HEK293 (cell line): Measurements from ENCODE around the gene DDX10.

Source experiments
- CTCF ChIA-PET: fragments of 350-600 bp; formaldehyde crosslinking; extraction: SDS; loops from one replicate; lab custom pipeline; 2021; ENCODE audit warnings: antibody characterized with exemption; lab: Yijun Ruan, JAX
- POLR2A ChIA-PET: fragments of 300-600 bp; formaldehyde crosslinking; extraction: SDS; loops from one replicate; lab custom pipeline; 2020; ENCODE audit warnings: antibody characterized with exemption, inconsistent platforms; lab: Yijun Ruan, JAX
- H3K27ac ChIP-seq: fragments of 200-500 bp; sonication (Bioruptor generic); 2 replicates; pipeline ENCODE4 v1.5.1; 2014; ENCODE audit warnings: low read depth, low read length, control low read depth, inconsistent platforms; ENCODE audit errors: extremely low read depth
- H3K36me3 ChIP-seq, 2 experiments: fragments of 200-500 bp in 1 of 2; sonication (Bioruptor generic) in 1 of 2; 1 replicate in 1 of 2; 2 replicates in 1 of 2; pipeline ENCODE4 v1.5.1; 2014 to 2017; ENCODE audit warnings: inconsistent platforms in 2 of 2, low read length in 2 of 2; ENCODE audit not compliant: control insufficient read depth in 2 of 2, insufficient read depth in 1 of 2
- H3K4me1 ChIP-seq: fragments of 200-500 bp; sonication (Bioruptor generic); 2 replicates; pipeline ENCODE4 v1.5.1; 2014; ENCODE audit warnings: mild to moderate bottlenecking, low read length, inconsistent platforms; ENCODE audit not compliant: control insufficient read depth, insufficient read depth
- H3K4me3 ChIP-seq: 2 replicates; pipeline ENCODE4 v1.5.1; 2011; ENCODE audit warnings: low read depth, mild to moderate bottlenecking, control low read depth, low read length, moderate library complexity
- H3K9me3 ChIP-seq: fragments of 200-500 bp; sonication (Bioruptor generic); 2 replicates; pipeline ENCODE4 v1.5.1; 2014; ENCODE audit warnings: low read depth, low read length, inconsistent platforms; ENCODE audit not compliant: control insufficient read depth, insufficient read depth
- KLF7 ChIP-seq: fragments of 450-650 bp; formaldehyde crosslinking; IDR thresholded peaks from 2 replicates; pipeline ENCODE4 v1.5.1; 2016; ENCODE audit warnings: missing biosample characterization, missing genetic modification characterization, borderline replicate concordance
- SP7 ChIP-seq: fragments of 450-650 bp; formaldehyde crosslinking; IDR thresholded peaks from 2 replicates; pipeline ENCODE4 v1.5.1; 2016; ENCODE audit warnings: missing biosample characterization, missing genetic modification characterization
- ZBTB1 ChIP-seq: fragments of 450-650 bp; formaldehyde crosslinking; IDR thresholded peaks from 2 replicates; pipeline ENCODE4 v1.5.1; 2016; ENCODE audit warnings: missing biosample characterization, missing genetic modification characterization
- ZBTB17 ChIP-seq: fragments of 450-650 bp; formaldehyde crosslinking; IDR thresholded peaks from 2 replicates; pipeline ENCODE4 v1.5.1; 2016; ENCODE audit warnings: missing biosample characterization, missing genetic modification characterization
- ZFP41 ChIP-seq: fragments of 450-650 bp; formaldehyde crosslinking; IDR thresholded peaks from 2 replicates; pipeline ENCODE4 v1.5.1; 2016; ENCODE audit warnings: missing biosample characterization, missing genetic modification characterization, borderline replicate concordance
- ZFP69B ChIP-seq: fragments of 450-650 bp; formaldehyde crosslinking; IDR thresholded peaks from 2 replicates; pipeline ENCODE4 v1.5.1; 2016; ENCODE audit warnings: missing biosample characterization, missing genetic modification characterization
- ZNF19 ChIP-seq: fragments of 450-650 bp; formaldehyde crosslinking; IDR thresholded peaks from 2 replicates; pipeline ENCODE4; 2016; ENCODE audit warnings: missing biosample characterization, missing genetic modification characterization, low read depth
- ZNF311 ChIP-seq: fragments of 450-650 bp; formaldehyde crosslinking; IDR thresholded peaks from 2 replicates; pipeline ENCODE4 v1.5.1; 2017; ENCODE audit warnings: missing biosample characterization, missing genetic modification characterization, borderline replicate concordance
- ZNF514 ChIP-seq: fragments of 450-650 bp; formaldehyde crosslinking; IDR thresholded peaks from 2 replicates; pipeline ENCODE4 v1.5.1; 2016; ENCODE audit warnings: missing biosample characterization, missing genetic modification characterization
- ZNF560 ChIP-seq: fragments of 450-650 bp; formaldehyde crosslinking; IDR thresholded peaks from 2 replicates; pipeline ENCODE4 v1.5.1; 2017; ENCODE audit warnings: missing biosample characterization, missing genetic modification characterization, borderline replicate concordance
- ZNF585B ChIP-seq: fragments of 450-650 bp; formaldehyde crosslinking; IDR thresholded peaks from 2 replicates; pipeline ENCODE4 v1.5.1; 2016; ENCODE audit warnings: missing biosample characterization, missing genetic modification characterization
- ZNF707 ChIP-seq: fragments of 450-650 bp; formaldehyde crosslinking; IDR thresholded peaks from 2 replicates; pipeline ENCODE4 v1.5.1; 2016; ENCODE audit warnings: missing biosample characterization, missing genetic modification characterization
- ZNF776 ChIP-seq: fragments of 450-650 bp; formaldehyde crosslinking; IDR thresholded peaks from 2 replicates; pipeline ENCODE4 v1.5.0; 2017; ENCODE audit warnings: missing biosample characterization, missing genetic modification characterization, borderline replicate concordance
- TF ChIP-seq, protein P1 (sequence below): fragments of 450-650 bp; formaldehyde crosslinking; IDR thresholded peaks from 2 replicates; pipeline ENCODE4 v1.5.1; 2017; ENCODE audit warnings: missing biosample characterization, missing genetic modification characterization
- TF ChIP-seq, protein P2 (sequence below): fragments of 450-650 bp; formaldehyde crosslinking; IDR thresholded peaks from 2 replicates; pipeline ENCODE4 v1.5.1; 2016; ENCODE audit warnings: missing biosample characterization, missing genetic modification characterization, borderline replicate concordance
- TF ChIP-seq, protein P3 (sequence below): sonication (generic); formaldehyde crosslinking; IDR thresholded peaks from 2 replicates; pipeline ENCODE4 v1.8.1; 2022; ENCODE audit warnings: mild to moderate bottlenecking, moderate library complexity, missing genetic modification reagents
- TF ChIP-seq, protein P4 (sequence below): fragments of 450-650 bp; formaldehyde crosslinking; IDR thresholded peaks from 2 replicates; pipeline ENCODE4; 2016; ENCODE audit warnings: missing biosample characterization, missing genetic modification characterization
- TF ChIP-seq, protein P5 (sequence below): fragments of 450-650 bp; formaldehyde crosslinking; IDR thresholded peaks from 2 replicates; pipeline ENCODE4 v1.5.1; 2016; ENCODE audit warnings: missing biosample characterization, missing genetic modification characterization, borderline replicate concordance
- TF ChIP-seq, protein P6 (sequence below): fragments of 450-650 bp; formaldehyde crosslinking; IDR thresholded peaks from 2 replicates; pipeline ENCODE4 v1.5.1; 2016; ENCODE audit warnings: missing biosample characterization, missing genetic modification characterization

DDX10 gene

DNA sequence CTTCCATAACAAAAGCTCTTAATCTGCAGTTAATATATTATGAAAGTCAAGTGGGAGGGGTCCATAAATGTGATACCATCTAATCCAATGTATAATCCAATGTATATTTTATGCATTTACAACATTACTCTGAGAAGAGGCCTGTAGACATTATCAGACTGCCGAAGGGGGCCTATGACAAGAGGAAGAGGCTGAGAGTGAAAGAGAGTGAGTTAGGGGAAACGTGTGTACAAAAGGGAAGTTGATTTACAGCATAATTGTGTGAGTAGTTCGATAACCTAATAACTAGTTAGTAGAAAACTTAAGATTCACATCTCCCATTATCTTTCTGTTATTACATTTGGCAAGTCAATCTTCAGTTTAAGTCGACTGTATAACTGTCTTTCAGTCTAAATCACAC lies 86.6 kb downstream of the DDX10 start:
- Histone ChIP-seq H3K27ac (no peak overlapping the region), H3K4me3 (no peak overlapping the region), H3K9me3 (no peaks in the 10 kb centered on the region), H3K36me3 (no peaks in the 10 kb centered on the region), H3K4me1 (0 out of 2 replicates have a peak, but pooled peaks cover 2% of the 10 kb centered on the region)
- ChIA-PET CTCF (interaction anchor here (1.6 kb wide), 1 partner anchor 16 kb away, joined by 4 read pairs; no protein-coding TSS in a partner anchor), POLR2A (no interaction called here)
- TF ChIP-seq ZNF311 (tag by site-specific recombination) (no peak), ZFP41 (no peak), ZBTB17 (no peak), ZNF707 (no peak), ZNF585B (no peak), ZNF19 (no peak), ZFP69B (no peak), SP7 (no peak), ZNF514 (tag by site-specific recombination) (no peak), ZNF776 (tag by site-specific recombination) (no peak), ZBTB1 (tag by site-specific recombination) (no peak), ZNF560 (tag by site-specific recombination) (no peak), KLF7 (no peak)
- TF ChIP-seq, protein P1, sequence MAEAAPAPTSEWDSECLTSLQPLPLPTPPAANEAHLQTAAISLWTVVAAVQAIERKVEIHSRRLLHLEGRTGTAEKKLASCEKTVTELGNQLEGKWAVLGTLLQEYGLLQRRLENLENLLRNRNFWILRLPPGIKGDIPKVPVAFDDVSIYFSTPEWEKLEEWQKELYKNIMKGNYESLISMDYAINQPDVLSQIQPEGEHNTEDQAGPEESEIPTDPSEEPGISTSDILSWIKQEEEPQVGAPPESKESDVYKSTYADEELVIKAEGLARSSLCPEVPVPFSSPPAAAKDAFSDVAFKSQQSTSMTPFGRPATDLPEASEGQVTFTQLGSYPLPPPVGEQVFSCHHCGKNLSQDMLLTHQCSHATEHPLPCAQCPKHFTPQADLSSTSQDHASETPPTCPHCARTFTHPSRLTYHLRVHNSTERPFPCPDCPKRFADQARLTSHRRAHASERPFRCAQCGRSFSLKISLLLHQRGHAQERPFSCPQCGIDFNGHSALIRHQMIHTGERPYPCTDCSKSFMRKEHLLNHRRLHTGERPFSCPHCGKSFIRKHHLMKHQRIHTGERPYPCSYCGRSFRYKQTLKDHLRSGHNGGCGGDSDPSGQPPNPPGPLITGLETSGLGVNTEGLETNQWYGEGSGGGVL (tag by site-specific recombination), result no peak
- TF ChIP-seq, protein P2, sequence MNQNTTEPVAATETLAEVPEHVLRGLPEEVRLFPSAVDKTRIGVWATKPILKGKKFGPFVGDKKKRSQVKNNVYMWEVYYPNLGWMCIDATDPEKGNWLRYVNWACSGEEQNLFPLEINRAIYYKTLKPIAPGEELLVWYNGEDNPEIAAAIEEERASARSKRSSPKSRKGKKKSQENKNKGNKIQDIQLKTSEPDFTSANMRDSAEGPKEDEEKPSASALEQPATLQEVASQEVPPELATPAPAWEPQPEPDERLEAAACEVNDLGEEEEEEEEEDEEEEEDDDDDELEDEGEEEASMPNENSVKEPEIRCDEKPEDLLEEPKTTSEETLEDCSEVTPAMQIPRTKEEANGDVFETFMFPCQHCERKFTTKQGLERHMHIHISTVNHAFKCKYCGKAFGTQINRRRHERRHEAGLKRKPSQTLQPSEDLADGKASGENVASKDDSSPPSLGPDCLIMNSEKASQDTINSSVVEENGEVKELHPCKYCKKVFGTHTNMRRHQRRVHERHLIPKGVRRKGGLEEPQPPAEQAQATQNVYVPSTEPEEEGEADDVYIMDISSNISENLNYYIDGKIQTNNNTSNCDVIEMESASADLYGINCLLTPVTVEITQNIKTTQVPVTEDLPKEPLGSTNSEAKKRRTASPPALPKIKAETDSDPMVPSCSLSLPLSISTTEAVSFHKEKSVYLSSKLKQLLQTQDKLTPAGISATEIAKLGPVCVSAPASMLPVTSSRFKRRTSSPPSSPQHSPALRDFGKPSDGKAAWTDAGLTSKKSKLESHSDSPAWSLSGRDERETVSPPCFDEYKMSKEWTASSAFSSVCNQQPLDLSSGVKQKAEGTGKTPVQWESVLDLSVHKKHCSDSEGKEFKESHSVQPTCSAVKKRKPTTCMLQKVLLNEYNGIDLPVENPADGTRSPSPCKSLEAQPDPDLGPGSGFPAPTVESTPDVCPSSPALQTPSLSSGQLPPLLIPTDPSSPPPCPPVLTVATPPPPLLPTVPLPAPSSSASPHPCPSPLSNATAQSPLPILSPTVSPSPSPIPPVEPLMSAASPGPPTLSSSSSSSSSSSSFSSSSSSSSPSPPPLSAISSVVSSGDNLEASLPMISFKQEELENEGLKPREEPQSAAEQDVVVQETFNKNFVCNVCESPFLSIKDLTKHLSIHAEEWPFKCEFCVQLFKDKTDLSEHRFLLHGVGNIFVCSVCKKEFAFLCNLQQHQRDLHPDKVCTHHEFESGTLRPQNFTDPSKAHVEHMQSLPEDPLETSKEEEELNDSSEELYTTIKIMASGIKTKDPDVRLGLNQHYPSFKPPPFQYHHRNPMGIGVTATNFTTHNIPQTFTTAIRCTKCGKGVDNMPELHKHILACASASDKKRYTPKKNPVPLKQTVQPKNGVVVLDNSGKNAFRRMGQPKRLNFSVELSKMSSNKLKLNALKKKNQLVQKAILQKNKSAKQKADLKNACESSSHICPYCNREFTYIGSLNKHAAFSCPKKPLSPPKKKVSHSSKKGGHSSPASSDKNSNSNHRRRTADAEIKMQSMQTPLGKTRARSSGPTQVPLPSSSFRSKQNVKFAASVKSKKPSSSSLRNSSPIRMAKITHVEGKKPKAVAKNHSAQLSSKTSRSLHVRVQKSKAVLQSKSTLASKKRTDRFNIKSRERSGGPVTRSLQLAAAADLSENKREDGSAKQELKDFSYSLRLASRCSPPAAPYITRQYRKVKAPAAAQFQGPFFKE, result no peak
- TF ChIP-seq, protein P3, sequence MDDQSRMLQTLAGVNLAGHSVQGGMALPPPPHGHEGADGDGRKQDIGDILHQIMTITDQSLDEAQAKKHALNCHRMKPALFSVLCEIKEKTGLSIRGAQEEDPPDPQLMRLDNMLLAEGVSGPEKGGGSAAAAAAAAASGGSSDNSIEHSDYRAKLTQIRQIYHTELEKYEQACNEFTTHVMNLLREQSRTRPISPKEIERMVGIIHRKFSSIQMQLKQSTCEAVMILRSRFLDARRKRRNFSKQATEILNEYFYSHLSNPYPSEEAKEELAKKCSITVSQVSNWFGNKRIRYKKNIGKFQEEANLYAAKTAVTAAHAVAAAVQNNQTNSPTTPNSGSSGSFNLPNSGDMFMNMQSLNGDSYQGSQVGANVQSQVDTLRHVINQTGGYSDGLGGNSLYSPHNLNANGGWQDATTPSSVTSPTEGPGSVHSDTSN, result no peak
- TF ChIP-seq, protein P4, sequence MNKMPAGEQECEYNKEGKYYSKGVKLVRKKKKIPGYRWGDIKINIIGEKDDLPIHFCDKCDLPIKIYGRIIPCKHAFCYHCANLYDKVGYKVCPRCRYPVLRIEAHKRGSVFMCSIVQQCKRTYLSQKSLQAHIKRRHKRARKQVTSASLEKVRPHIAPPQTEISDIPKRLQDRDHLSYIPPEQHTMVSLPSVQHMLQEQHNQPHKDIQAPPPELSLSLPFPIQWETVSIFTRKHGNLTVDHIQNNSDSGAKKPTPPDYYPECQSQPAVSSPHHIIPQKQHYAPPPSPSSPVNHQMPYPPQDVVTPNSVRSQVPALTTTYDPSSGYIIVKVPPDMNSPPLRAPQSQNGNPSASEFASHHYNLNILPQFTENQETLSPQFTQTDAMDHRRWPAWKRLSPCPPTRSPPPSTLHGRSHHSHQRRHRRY (tag by site-specific recombination), result no peak
- TF ChIP-seq, protein P5, sequence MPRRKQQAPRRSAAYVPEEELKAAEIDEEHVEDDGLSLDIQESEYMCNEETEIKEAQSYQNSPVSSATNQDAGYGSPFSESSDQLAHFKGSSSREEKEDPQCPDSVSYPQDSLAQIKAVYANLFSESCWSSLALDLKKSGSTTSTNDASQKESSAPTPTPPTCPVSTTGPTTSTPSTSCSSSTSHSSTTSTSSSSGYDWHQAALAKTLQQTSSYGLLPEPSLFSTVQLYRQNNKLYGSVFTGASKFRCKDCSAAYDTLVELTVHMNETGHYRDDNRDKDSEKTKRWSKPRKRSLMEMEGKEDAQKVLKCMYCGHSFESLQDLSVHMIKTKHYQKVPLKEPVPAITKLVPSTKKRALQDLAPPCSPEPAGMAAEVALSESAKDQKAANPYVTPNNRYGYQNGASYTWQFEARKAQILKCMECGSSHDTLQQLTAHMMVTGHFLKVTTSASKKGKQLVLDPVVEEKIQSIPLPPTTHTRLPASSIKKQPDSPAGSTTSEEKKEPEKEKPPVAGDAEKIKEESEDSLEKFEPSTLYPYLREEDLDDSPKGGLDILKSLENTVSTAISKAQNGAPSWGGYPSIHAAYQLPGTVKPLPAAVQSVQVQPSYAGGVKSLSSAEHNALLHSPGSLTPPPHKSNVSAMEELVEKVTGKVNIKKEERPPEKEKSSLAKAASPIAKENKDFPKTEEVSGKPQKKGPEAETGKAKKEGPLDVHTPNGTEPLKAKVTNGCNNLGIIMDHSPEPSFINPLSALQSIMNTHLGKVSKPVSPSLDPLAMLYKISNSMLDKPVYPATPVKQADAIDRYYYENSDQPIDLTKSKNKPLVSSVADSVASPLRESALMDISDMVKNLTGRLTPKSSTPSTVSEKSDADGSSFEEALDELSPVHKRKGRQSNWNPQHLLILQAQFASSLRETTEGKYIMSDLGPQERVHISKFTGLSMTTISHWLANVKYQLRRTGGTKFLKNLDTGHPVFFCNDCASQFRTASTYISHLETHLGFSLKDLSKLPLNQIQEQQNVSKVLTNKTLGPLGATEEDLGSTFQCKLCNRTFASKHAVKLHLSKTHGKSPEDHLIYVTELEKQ, result no peak
- TF ChIP-seq, protein P6, sequence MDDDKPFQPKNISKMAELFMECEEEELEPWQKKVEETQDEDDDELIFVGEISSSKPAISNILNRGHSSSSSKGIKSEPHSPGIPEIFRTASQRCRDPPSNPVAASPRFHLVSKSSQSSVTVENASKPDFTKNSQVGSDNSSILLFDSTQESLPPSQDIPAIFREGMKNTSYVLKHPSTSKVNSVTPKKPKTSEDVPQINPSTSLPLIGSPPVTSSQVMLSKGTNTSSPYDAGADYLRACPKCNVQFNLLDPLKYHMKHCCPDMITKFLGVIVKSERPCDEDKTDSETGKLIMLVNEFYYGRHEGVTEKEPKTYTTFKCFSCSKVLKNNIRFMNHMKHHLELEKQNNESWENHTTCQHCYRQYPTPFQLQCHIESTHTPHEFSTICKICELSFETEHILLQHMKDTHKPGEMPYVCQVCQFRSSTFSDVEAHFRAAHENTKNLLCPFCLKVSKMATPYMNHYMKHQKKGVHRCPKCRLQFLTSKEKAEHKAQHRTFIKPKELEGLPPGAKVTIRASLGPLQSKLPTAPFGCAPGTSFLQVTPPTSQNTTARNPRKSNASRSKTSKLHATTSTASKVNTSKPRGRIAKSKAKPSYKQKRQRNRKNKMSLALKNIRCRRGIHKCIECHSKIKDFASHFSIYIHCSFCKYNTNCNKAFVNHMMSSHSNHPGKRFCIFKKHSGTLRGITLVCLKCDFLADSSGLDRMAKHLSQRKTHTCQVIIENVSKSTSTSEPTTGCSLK (tag by site-specific recombination), result no peak
